ENCODE data around the gene ZFYVE27. TPM values are rescaled to one million over a fixed set of nuclear protein-coding genes. Genes with fewer than 3 reads are reported as not detected.

ZFYVE27 gene
- total RNA-seq, 6 donors from 2014 or later = 20.5 to 51.3 (median 26.4) TPM

DNA sequence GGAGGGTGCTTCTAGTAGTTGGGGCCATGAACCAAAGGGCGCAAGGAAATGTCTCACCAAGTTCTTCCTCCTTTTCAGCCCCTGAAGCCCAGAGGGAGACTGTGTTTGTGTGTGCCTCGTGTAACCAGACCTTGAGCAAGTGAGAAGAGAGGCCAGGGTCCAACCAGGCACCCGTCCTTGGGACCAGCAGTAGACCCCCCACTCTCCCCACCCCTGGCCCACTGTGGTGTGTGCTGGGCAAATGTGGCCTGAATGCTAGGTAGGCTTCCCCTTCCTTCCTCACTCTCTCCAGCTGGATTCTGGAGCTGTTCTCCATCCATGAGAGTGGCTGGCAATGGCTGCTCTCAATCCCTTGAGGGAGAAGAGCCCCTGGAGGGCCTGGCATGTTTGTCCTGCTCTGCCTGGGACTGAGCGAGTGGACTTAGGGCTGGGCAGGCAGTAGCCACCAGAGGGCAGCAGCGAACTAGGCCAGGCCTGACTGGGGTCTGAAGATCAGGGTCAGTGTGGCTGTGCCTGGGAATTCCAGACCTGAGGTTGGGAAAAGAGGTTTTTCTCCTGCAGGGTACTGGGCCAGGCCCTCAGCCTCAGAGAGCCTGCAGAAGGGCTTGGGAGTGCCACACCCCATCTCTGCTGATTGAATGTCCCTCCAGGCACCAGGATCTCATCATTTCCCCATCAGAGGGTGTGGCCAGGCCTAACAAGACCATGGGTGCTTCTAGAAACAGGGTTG, 22.4 kb downstream of the ZFYVE27 start:
- no peaks in the 10 kb centered on the region for H3K27me3 ChIP-seq
- ATAC-seq (ENCODE audit: low FRiP score in 2 of 2) (peak; percentile 77 to 87), DNase-seq (peak; percentile 44 to 69)
- WGBS, 2 donors = 55 to 70% methylated on average over 5 of the region's 5 CpGs
- TF ChIP-seq, protein P1, sequence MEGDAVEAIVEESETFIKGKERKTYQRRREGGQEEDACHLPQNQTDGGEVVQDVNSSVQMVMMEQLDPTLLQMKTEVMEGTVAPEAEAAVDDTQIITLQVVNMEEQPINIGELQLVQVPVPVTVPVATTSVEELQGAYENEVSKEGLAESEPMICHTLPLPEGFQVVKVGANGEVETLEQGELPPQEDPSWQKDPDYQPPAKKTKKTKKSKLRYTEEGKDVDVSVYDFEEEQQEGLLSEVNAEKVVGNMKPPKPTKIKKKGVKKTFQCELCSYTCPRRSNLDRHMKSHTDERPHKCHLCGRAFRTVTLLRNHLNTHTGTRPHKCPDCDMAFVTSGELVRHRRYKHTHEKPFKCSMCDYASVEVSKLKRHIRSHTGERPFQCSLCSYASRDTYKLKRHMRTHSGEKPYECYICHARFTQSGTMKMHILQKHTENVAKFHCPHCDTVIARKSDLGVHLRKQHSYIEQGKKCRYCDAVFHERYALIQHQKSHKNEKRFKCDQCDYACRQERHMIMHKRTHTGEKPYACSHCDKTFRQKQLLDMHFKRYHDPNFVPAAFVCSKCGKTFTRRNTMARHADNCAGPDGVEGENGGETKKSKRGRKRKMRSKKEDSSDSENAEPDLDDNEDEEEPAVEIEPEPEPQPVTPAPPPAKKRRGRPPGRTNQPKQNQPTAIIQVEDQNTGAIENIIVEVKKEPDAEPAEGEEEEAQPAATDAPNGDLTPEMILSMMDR (IDR thresholded peaks at IDR 0.05) = peak; percentile 40 to 85 (median 77)
- TF ChIP-seq EP300 (IDR thresholded peaks at IDR 0.05) (no peak), POLR2AphosphoS5 (IDR thresholded peaks at IDR 0.05) (no peak), POLR2A (IDR thresholded peaks at IDR 0.05) (no peak)
- peaks cover 25 to 83% (median 70%) of the 10 kb centered on the region in 4 donors for H3K36me3 ChIP-seq
- H3K27ac ChIP-seq = no peak overlapping the region
- no peak overlapping the region for H3K4me3 ChIP-seq
- H3K4me1 ChIP-seq = peaks cover 0 to 9% (median 0%) of the 10 kb centered on the region in 4 donors
- no peaks in the 10 kb centered on the region for H3K9me3 ChIP-seq

GRCh38 chr10:97759946-97760345, 23.0 kb downstream of the ZFYVE27 start:
- no peaks in the 10 kb centered on the region for H3K9me3 ChIP-seq
- peaks cover 0 to 9% (median 0%) of the 10 kb centered on the region in 4 donors for H3K4me1 ChIP-seq
- no peak overlapping the region for H3K27ac ChIP-seq
- H3K36me3 ChIP-seq = peaks cover 18 to 76% (median 64%) of the 10 kb centered on the region in 4 donors
- H3K27me3 ChIP-seq = no peaks in the 10 kb centered on the region
- ATAC-seq (ENCODE audit: low FRiP score in 2 of 2) (no peak), DNase-seq (no peak)
- TF ChIP-seq, protein P1 (IDR thresholded peaks at IDR 0.05) = no peak
- no peak for TF ChIP-seq EP300 (IDR thresholded peaks at IDR 0.05)
- no peak for TF ChIP-seq POLR2AphosphoS5 (IDR thresholded peaks at IDR 0.05)
- no peak for TF ChIP-seq POLR2A (IDR thresholded peaks at IDR 0.05)
- no peak overlapping the region for H3K4me3 ChIP-seq
- 59 to 66% methylated on average over 5 of the region's 5 CpGs for WGBS, 2 donors

DNA sequence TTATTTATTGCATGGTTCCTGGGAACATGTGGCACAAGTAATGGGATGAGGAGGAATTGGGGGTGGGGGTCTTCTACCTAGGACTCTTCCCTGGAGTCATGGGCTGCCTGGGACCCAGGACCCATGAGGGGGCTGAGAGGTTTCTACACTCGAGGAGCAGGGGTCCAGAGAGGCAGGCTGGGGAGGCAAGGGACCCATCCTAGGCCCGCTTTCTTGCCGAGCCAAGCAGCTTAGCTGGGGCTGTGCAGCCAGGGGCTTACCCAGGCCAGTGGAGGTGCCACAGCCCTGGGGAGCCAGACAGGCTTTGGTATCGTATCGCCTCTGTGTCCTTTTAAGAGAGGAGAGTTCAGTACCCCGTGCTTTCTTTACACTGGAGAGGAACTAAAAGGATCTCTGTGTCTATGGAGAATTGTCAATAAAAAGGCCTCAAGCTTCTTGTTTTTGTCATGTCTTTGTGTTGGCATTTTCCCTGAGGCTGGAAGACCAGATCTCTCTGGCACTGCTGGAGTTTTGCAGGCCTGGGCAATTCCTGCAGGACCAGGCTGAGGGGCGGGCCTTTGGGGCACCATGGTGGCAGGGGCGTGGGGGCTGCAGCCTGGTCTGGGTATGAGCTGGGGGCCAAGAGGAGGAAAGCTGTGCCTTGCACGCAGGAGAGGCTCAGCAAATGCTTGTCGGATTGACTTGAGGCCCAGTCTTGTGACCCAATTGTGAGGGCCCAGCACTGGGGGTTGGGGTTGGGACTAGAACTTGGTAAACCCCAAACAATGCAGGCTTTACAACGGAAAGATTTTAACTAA, 23.7 kb downstream of the ZFYVE27 start:
- TF ChIP-seq POLR2AphosphoS5 (IDR thresholded peaks at IDR 0.05) (no peak), POLR2A (IDR thresholded peaks at IDR 0.05) (no peak), EP300 (IDR thresholded peaks at IDR 0.05) (no peak)
- TF ChIP-seq, protein P1 (IDR thresholded peaks at IDR 0.05) = no peak
- H3K27ac ChIP-seq = no peak overlapping the region
- peaks cover 16 to 69% (median 57%) of the 10 kb centered on the region in 4 donors for H3K36me3 ChIP-seq
- no peaks in the 10 kb centered on the region for H3K27me3 ChIP-seq
- no peak overlapping the region for H3K4me3 ChIP-seq
- whole genome bisulfite sequencing, 2 donors = 90 to 95% methylated on average over 9 to 11 of the region's 11 CpGs
- ATAC-seq (ENCODE audit: low FRiP score in 2 of 2) = no peak
- peak in 1 of 2 donors; percentile 42 for DNase-seq
- H3K9me3 ChIP-seq = no peaks in the 10 kb centered on the region
- peaks cover 0 to 9% (median 0%) of the 10 kb centered on the region in 4 donors for H3K4me1 ChIP-seq

DNA sequence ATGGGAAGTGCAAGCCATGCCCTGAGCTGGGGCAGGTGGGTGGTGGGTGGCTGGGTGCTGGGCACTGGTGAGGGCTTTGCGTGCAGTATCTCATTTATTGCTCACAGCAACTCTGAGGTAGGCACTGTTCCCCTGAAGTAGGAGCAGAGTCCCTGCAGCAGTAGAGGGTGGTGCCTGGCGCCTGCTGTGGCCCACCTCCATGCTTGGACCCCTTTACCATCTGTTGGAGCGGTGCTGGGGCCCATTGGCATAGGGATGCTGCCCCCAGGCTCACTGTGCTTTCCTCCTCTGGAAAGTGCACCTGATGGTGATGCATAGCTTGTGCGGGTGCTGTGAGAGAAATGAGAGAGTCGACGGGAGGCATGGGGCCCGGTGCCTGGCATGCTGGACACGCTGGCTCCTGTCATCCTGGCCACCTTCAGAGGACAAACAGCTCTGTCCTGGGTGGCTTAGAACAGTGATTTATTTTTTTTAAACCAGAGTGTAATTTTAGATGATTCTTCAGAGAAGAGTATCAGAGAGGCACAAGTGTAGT, 24.5 kb downstream of the ZFYVE27 start:
- Histone ChIP-seq H3K4me3 (no peak overlapping the region), H3K27me3 (no peaks in the 10 kb centered on the region), H3K4me1 (peaks cover 0 to 9% (median 0%) of the 10 kb centered on the region in 4 donors), H3K9me3 (no peaks in the 10 kb centered on the region), H3K36me3 (peaks cover 12 to 62% (median 51%) of the 10 kb centered on the region in 4 donors), H3K27ac (no peak overlapping the region)
- DNase-seq (no peak), ATAC-seq (ENCODE audit: low FRiP score in 2 of 2) (no peak)
- 95 to 98% methylated on average over 7 to 8 of the region's 8 CpGs for WGBS, 2 donors
- TF ChIP-seq POLR2AphosphoS5 (IDR thresholded peaks at IDR 0.05) (no peak), EP300 (IDR thresholded peaks at IDR 0.05) (no peak), POLR2A (IDR thresholded peaks at IDR 0.05) (no peak)
- TF ChIP-seq, protein P1 (IDR thresholded peaks at IDR 0.05) = no peak
